ENCODE data around the gene NDUFV2. TPM values are rescaled to one million over a fixed set of nuclear protein-coding genes. Genes with fewer than 3 reads are reported as not detected.
A peak's percentile ranks its signal among the peaks of the same experiment; 100 is the strongest.

The NDUFV2 gene
- total and polyA plus RNA-seq, 2 of the 13 experiments (the other 11 are each of a cell fraction or from before 2014, with no cell fraction given) = 216 to 299 TPM

GRCh38 chr18:9096007-9096371 lies 6.5 kb upstream of the NDUFV2 start:
- in situ Hi-C loops (cut with HindIII; ENCODE audit: extremely low pct_ligation_motif_present, low pct_unique_long_range_greater_than_20kb) (no loop called here), intact Hi-C loops (cut with micrococcal nuclease; ENCODE audit: unreplicated experiment) (no loop called here)
- CTCF ChIA-PET (ENCODE audit: low intra/inter-chr PET ratio, low total read pairs) = no interaction called here
- no peak for ATAC-seq
- Histone ChIP-seq H3K4me2 (ENCODE audit: low read depth, low read length) (peak overlapping the region; percentile 77), H3K79me2 (ENCODE audit: insufficient read depth, low read length) (no peaks in the 10 kb centered on the region), H3K4me1 (ENCODE audit: insufficient read depth, low read length) (peaks cover 59% of the 10 kb centered on the region), H2AFZ (ENCODE audit: low read length) (peak overlapping the region; percentile 47), H3K27ac (ENCODE audit: extremely low read length, insufficient read depth, low read length) (peak overlapping the region; percentile 93), H3K4me3 (replicated peaks in 1 of 3; ENCODE audit: insufficient read depth in 1 of 3, low read depth in 2 of 3, low read length in 3 of 3) (peak overlapping the region in 1 of 3 experiments; percentile 26; a peak in 1 of 6 replicates), H3K9ac (ENCODE audit: insufficient read depth, low read depth, low read length) (peak overlapping the region; percentile 87), H4K20me1 (ENCODE audit: insufficient read depth, low read length) (no peaks in the 10 kb centered on the region), H3K27me3 (ENCODE audit: control insufficient read depth in 1 of 2, insufficient read depth in 2 of 2, low read length in 2 of 2) (no peaks in the 10 kb centered on the region), H3K36me3 (replicated peaks in 1 of 2; ENCODE audit: control insufficient read depth in 1 of 2, insufficient read depth in 2 of 2, low read length in 2 of 2) (no peaks in the 10 kb centered on the region), H3K9me3 (ENCODE audit: low read length) (no peaks in the 10 kb centered on the region)
- POLR2A ChIA-PET = interaction anchor here (4.5 kb wide), 1 partner anchor 7 kb away, joined by 67 read pairs; the partner anchor contains the start of gene NDUFV2
- no peak for DNase-seq (ENCODE audit: low spot score)
- BruUV-seq (replicated peaks) = no TSS peak
- no peak for FAIRE-seq
- whole genome bisulfite sequencing (ENCODE audit: low lambda C conversion rate) = 67% methylated on average over 3 of the region's 3 CpGs
- TF ChIP-seq PHF5A (CRISPR knock-in tag; IDR thresholded peaks at IDR 0.05; ENCODE audit: low read depth, unreplicated experiment) = no peak
- no peak for TF ChIP-seq ZMYM3 (CRISPR knock-in tag; IDR thresholded peaks at IDR 0.05)
- no peak for TF ChIP-seq NFATC3 (CRISPR knock-in tag; IDR thresholded peaks at IDR 0.05)
- no peak for TF ChIP-seq GATA4 (IDR thresholded peaks at IDR 0.05; ENCODE audit: borderline replicate concordance, low read depth)
- TF ChIP-seq SIX1 (CRISPR knock-in tag; IDR thresholded peaks at IDR 0.05; ENCODE audit: borderline replicate concordance) = no peak
- no peak for TF ChIP-seq ZBTB7B (CRISPR knock-in tag; IDR thresholded peaks at IDR 0.05)
- TF ChIP-seq ZBTB8A (CRISPR knock-in tag; IDR thresholded peaks at IDR 0.05; ENCODE audit: borderline replicate concordance, low read depth) = no peak
- no peak for TF ChIP-seq EZH2 (conservative IDR thresholded peaks at IDR 0.05; ENCODE audit: low read depth, low read length)
- TF ChIP-seq SMARCC2 (IDR thresholded peaks at IDR 0.05) = no peak
- TF ChIP-seq ISX (CRISPR knock-in tag; conservative IDR thresholded peaks at IDR 0.05) = no peak
- no peak for TF ChIP-seq ZNF318 (CRISPR knock-in tag; IDR thresholded peaks at IDR 0.05)
- TF ChIP-seq KDM6A (CRISPR knock-in tag; IDR thresholded peaks at IDR 0.05; ENCODE audit: low read depth) = no peak
